Epithelial cell of proximal tubule (primary cell): Measurements from ENCODE around the gene ZNF408. TPM values are rescaled to one million over a fixed set of nuclear protein-coding genes. Genes with fewer than 3 reads are reported as not detected.

Source experiments
- DNase-seq: peaks from one replicate; pipeline ENCODE4 v3.0.0-alpha.2; 2011; ENCODE audit warnings: low read depth
- H3K4me3 ChIP-seq: 2 replicates; pipeline ENCODE4 v1.5.1; 2011; ENCODE audit warnings: low read depth, mild to moderate bottlenecking, low read length
- total RNA-seq: library from RNA; depleted of rRNA; stranded (reverse); fragments of >200 nt; gene quantifications from 2 replicates; pipeline ENCODE4 v1.2.3, GENCODE V29; 2015
- TF ChIP-seq, protein P1 (sequence below): conservative IDR thresholded peaks from 2 replicates; pipeline ENCODE4 v1.5.1; 2012; ENCODE audit warnings: low read depth, mild to moderate bottlenecking, low read length

The ZNF408 gene
- total RNA-seq: 11.3 and 12.5 TPM in 2 replicates

GRCh38 chr11:46700241-46701077 lies at the start of gene ZNF408, which contains the start of gene ARHGAP1:
TSS of gene ZNF408 (plus strand) at chr11:46701031. CDS start at chr11:46701048, 17 bp downstream.
TSS of gene ARHGAP1 (minus strand) at chr11:46700619. CDS start at chr11:46696107, 4,512 bp downstream.
- H3K4me3 ChIP-seq: peak within 1 kb of the TSS; percentile 100
- TF ChIP-seq, protein P1, sequence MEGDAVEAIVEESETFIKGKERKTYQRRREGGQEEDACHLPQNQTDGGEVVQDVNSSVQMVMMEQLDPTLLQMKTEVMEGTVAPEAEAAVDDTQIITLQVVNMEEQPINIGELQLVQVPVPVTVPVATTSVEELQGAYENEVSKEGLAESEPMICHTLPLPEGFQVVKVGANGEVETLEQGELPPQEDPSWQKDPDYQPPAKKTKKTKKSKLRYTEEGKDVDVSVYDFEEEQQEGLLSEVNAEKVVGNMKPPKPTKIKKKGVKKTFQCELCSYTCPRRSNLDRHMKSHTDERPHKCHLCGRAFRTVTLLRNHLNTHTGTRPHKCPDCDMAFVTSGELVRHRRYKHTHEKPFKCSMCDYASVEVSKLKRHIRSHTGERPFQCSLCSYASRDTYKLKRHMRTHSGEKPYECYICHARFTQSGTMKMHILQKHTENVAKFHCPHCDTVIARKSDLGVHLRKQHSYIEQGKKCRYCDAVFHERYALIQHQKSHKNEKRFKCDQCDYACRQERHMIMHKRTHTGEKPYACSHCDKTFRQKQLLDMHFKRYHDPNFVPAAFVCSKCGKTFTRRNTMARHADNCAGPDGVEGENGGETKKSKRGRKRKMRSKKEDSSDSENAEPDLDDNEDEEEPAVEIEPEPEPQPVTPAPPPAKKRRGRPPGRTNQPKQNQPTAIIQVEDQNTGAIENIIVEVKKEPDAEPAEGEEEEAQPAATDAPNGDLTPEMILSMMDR: no peak
- peak; percentile 92 for DNase-seq

DNA sequence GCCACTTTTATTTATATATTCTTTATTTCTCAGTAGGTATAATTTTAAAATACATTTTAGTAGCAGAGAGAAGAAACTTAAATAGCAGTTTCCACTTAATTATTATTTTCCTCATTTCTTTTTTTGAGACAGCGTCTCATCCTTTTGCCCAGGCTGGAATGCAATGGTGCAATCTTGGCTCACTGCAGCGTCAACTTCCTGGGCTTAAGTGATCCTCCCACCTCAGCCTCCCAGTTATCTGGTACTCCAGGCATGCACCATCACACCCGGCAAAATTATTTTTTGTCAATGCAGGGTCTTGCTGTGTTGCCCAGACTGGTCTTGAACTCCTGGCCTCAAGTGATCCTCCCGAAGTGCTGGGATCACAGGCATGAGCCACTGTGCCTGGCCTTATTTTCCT lies 45.2 kb upstream of the ZNF408 start:
- no peak for DNase-seq
- H3K4me3 ChIP-seq: no peak overlapping the region
- TF ChIP-seq, protein P1: no peak

DNA sequence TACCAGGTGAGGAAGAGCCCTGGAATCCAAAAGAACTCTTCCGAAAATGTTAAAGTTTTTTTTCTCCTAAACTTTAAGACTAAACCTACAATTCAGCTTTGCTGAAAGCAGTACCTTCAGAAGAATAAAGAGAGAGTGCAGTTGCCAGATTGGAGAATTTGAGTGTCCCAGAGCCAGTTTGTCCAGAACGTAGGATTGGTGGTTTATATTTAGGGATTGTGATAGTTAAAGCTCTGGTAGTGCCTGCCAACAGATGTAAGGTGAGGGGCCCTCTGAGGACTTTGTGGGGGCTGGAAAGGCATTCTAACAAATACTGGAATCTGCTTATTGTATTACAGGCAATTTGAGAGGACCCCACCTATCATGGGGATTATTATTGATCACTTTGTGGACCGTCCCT lies 43.6 kb upstream of the ZNF408 start:
- DNase-seq: no peak
- TF ChIP-seq, protein P1: no peak
- no peak overlapping the region for H3K4me3 ChIP-seq

- TF ChIP-seq, protein P1: no peak
- H3K4me3 ChIP-seq: no peak overlapping the region
- no peak for DNase-seq
Measured at GRCh38 chr11:46658259-46658658, 42.6 kb upstream of the ZNF408 start.

GRCh38 chr11:46659908-46660307 lies 40.9 kb upstream of the ZNF408 start:
- H3K4me3 ChIP-seq: no peak overlapping the region
- DNase-seq: peak; percentile 25
- TF ChIP-seq, protein P1: no peak

DNA sequence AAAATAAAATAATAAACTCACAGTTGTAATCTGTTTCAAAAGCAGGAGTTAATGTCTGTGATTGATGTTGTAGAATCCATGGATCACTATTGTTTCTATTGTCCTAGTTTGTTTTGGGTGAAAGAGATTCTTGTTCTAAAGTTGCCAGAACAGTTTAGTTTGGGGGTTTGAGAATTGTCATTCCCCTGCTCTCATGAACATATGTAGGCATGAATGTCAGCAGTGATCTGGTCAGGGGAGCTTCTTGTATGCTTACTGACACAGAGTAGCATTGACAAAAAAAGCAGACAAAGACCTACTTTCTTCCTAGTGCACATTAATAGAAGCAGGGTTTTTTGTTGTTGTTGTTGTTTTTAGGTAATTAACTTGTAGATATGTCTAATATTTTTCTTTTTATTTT lies 39.0 kb upstream of the ZNF408 start:
- DNase-seq: no peak
- H3K4me3 ChIP-seq: no peak overlapping the region
- TF ChIP-seq, protein P1: no peak

- TF ChIP-seq, protein P1: no peak
- no peak for DNase-seq
- H3K4me3 ChIP-seq: no peak overlapping the region
Measured at GRCh38 chr11:46662366-46662765, 38.5 kb upstream of the ZNF408 start.
